Common myeloid progenitor, CD34-positive (primary cell): ENCODE measurements around the gene MYLK.
A peak's percentile ranks its signal among the peaks of the same experiment; 100 is the strongest.

ENCODE experiments used
- CTCF ChIA-PET: fragments of 350-600 bp; sonication (Branson Sonifier 250); formaldehyde crosslinking; loops from one replicate; lab custom pipeline; 2021; ENCODE audit warnings: antibody characterized with exemption; lab: Charles Lee
- POLR2A ChIA-PET: fragments of 350-600 bp; sonication (Branson Sonifier 250); formaldehyde crosslinking; loops from one replicate; lab custom pipeline; 2021; ENCODE audit warnings: antibody characterized with exemption; lab: Charles Lee
- DNase-seq, 3 donors: peaks; one replicate each; pipeline versions ENCODE4 v3.0.0 to v3.0.0-alpha.2; 2013
- H3K27ac ChIP-seq, 2 experiments: 1 replicate in 1 of 2; 2 replicates in 1 of 2; pipeline ENCODE4 v1.7.0; 2013; ENCODE audit warnings: inconsistent platforms in 2 of 2, low read length in 2 of 2, mild to moderate bottlenecking in 2 of 2, low read depth in 1 of 2, moderate library complexity in 1 of 2; ENCODE audit not compliant: severe bottlenecking in 2 of 2, insufficient read depth in 1 of 2, poor library complexity in 1 of 2
- H3K27me3 ChIP-seq, 5 experiments: replicated peaks in 2 of 5; 1 replicate in 3 of 5; 2 replicates in 2 of 5; pipeline versions ENCODE4 v1.6.1 to v1.7.0; 2013; ENCODE audit warnings: low read length in 4 of 5, mild to moderate bottlenecking in 2 of 5, moderate library complexity in 2 of 5, inconsistent platforms in 1 of 5; ENCODE audit not compliant: insufficient read depth in 5 of 5, control insufficient read depth in 4 of 5
- H3K36me3 ChIP-seq, 4 experiments: 1 replicate in 2 of 4; 2 replicates in 2 of 4; pipeline versions ENCODE4 v1.6.1 to v1.7.0; 2013; ENCODE audit warnings: low read length in 3 of 4, control low read depth in 1 of 4, mild to moderate bottlenecking in 1 of 4; ENCODE audit not compliant: control insufficient read depth in 4 of 4, insufficient read depth in 4 of 4
- H3K4me1 ChIP-seq, 4 experiments: 1 replicate in 3 of 4; 2 replicates in 1 of 4; pipeline versions ENCODE4 v1.6.1 to v1.7.1; 2013; ENCODE audit warnings: low read length in 3 of 4, mild to moderate bottlenecking in 3 of 4, control low read depth in 1 of 4, inconsistent platforms in 1 of 4, moderate library complexity in 1 of 4; ENCODE audit not compliant: control insufficient read depth in 4 of 4, insufficient read depth in 4 of 4; ENCODE audit errors: control extremely low read depth in 1 of 4
- H3K4me3 ChIP-seq, 7 experiments: 1 replicate in 4 of 7; 2 replicates in 3 of 7; pipeline versions ENCODE4 v1.5.1 to v1.7.0; 2013; ENCODE audit warnings: mild to moderate bottlenecking in 7 of 7, low read length in 6 of 7, moderate library complexity in 6 of 7, inconsistent platforms in 2 of 7, low read depth in 2 of 7, control low read depth in 1 of 7; ENCODE audit not compliant: insufficient read depth in 4 of 7, control insufficient read depth in 1 of 7; ENCODE audit errors: extremely low read depth in 1 of 7
- H3K9me3 ChIP-seq, 5 experiments: 1 replicate in 4 of 5; 2 replicates in 1 of 5; pipeline versions ENCODE4 v1.6.1 to v1.7.1; 2013; ENCODE audit warnings: low read length in 4 of 5, mild to moderate bottlenecking in 2 of 5, inconsistent platforms in 1 of 5, low read depth in 1 of 5, moderate library complexity in 1 of 5; ENCODE audit not compliant: control insufficient read depth in 4 of 5, insufficient read depth in 2 of 5; ENCODE audit errors: control extremely low read depth in 1 of 5
- WGBS: methylation state at CpG from one replicate; pipeline ENCODE4 v1.1.5; 2013; ENCODE audit not compliant: insufficient coverage; 5-methylcytosine and 5-hydroxymethylcytosine counted together

Gene MYLK

GRCh38 chr3:123749711-123750110 lies 134.4 kb downstream of the MYLK start:
- Histone ChIP-seq H3K27ac (no peak overlapping the region), H3K27me3 (no peaks in the 10 kb centered on the region), H3K36me3 (no peaks in the 10 kb centered on the region), H3K9me3 (peaks cover 0 to 2% (median 0%) of the 10 kb centered on the region in 5 experiments), H3K4me1 (no peaks in the 10 kb centered on the region), H3K4me3 (no peak overlapping the region)
- DNase-seq: no peak
- ChIA-PET CTCF (interaction anchor here (0.7 to 1.5 kb wide), 3 partner anchors 9 to 99 kb away, joined by 3 read pairs; no protein-coding TSS in a partner anchor), POLR2A (no interaction called here)

GRCh38 chr3:123745184-123745855 lies 138.8 kb downstream of the MYLK start:
- CTCF ChIA-PET: interaction anchor here (0.8 kb wide), 1 partner anchor 23 kb away, joined by 3 read pairs; no protein-coding TSS in a partner anchor
- DNase-seq: peak in 2 of 3 donors; percentile 12 to 23
- WGBS: 100% methylated on average over 1 of the region's 1 CpG
- H3K27ac ChIP-seq: no peak overlapping the region
- H3K9me3 ChIP-seq: peaks cover 0 to 2% (median 0%) of the 10 kb centered on the region in 5 experiments
- no peaks in the 10 kb centered on the region for H3K27me3 ChIP-seq
- no peak overlapping the region for H3K4me3 ChIP-seq
- no peaks in the 10 kb centered on the region for H3K36me3 ChIP-seq
- H3K4me1 ChIP-seq: no peaks in the 10 kb centered on the region
- POLR2A ChIA-PET: no interaction called here

GRCh38 chr3:123744064-123744463 lies 140.1 kb downstream of the MYLK start:
- Histone ChIP-seq H3K4me1 (no peaks in the 10 kb centered on the region), H3K27ac (no peak overlapping the region), H3K9me3 (no peaks in the 10 kb centered on the region), H3K36me3 (no peaks in the 10 kb centered on the region), H3K4me3 (no peak overlapping the region), H3K27me3 (no peaks in the 10 kb centered on the region)
- DNase-seq: no peak
- POLR2A ChIA-PET: no interaction called here
- 100% methylated on average over 1 of the region's 6 CpGs for WGBS
- CTCF ChIA-PET: no interaction called here

GRCh38 chr3:123743121-123743520 lies 141.0 kb downstream of the MYLK start:
- no peaks in the 10 kb centered on the region for H3K4me1 ChIP-seq
- POLR2A ChIA-PET: no interaction called here

GRCh38 chr3:123741041-123741511 lies 143.1 kb downstream of the MYLK start:
- no peaks in the 10 kb centered on the region for H3K4me1 ChIP-seq
- DNase-seq: no peak
- POLR2A ChIA-PET: no interaction called here
- H3K9me3 ChIP-seq: no peaks in the 10 kb centered on the region
- CTCF ChIA-PET: no interaction called here
- 92% methylated on average over 2 of the region's 3 CpGs for WGBS
- H3K27ac ChIP-seq: no peak overlapping the region
- no peaks in the 10 kb centered on the region for H3K27me3 ChIP-seq
- no peaks in the 10 kb centered on the region for H3K36me3 ChIP-seq
- H3K4me3 ChIP-seq: no peak overlapping the region

More at GRCh38 chr3:123743121-123743520, 141.0 kb downstream of the MYLK start:
- no peaks in the 10 kb centered on the region for H3K36me3 ChIP-seq
- no peaks in the 10 kb centered on the region for H3K9me3 ChIP-seq
- H3K27me3 ChIP-seq: no peaks in the 10 kb centered on the region
- no peak for DNase-seq
- CTCF ChIA-PET: no interaction called here
- no peak overlapping the region for H3K4me3 ChIP-seq
- H3K27ac ChIP-seq: no peak overlapping the region

GRCh38 chr3:123740391-123740822 lies 143.7 kb downstream of the MYLK start:
- Histone ChIP-seq H3K27ac (no peak overlapping the region), H3K9me3 (no peaks in the 10 kb centered on the region), H3K27me3 (no peaks in the 10 kb centered on the region), H3K4me3 (no peak overlapping the region), H3K4me1 (no peaks in the 10 kb centered on the region), H3K36me3 (no peaks in the 10 kb centered on the region)
- WGBS: 97% methylated on average over 6 of the region's 6 CpGs
- POLR2A ChIA-PET: no interaction called here
- CTCF ChIA-PET: no interaction called here
- no peak for DNase-seq

- WGBS: 100% methylated on average over 1 of the region's 2 CpGs
- POLR2A ChIA-PET: no interaction called here
- Histone ChIP-seq H3K36me3 (no peaks in the 10 kb centered on the region), H3K9me3 (no peaks in the 10 kb centered on the region), H3K4me1 (no peaks in the 10 kb centered on the region), H3K4me3 (no peak overlapping the region), H3K27ac (no peak overlapping the region), H3K27me3 (no peaks in the 10 kb centered on the region)
- DNase-seq: no peak
- CTCF ChIA-PET: no interaction called here
Measured at GRCh38 chr3:123739754-123740153, 144.4 kb downstream of the MYLK start.
